Prostate gland (tissue), 2 donors: Measurements from ENCODE around the gene TRAF3.

Source experiments
- CTCF ChIP-seq, 4 experiments: fragments of 200-600 bp in 2 of 4; fragments of 450-650 bp in 2 of 4; sonication (generic) in 2 of 4; IDR thresholded peaks; 1 replicate in 3 of 4; 2 replicates in 1 of 4; pipeline ENCODE4 v1.5.1; 2016 to 2019; ENCODE audit warnings: antibody characterized with exemption in 4 of 4, mild to moderate bottlenecking in 2 of 4, moderate library complexity in 2 of 4
- POLR2A ChIP-seq: fragments of 450-650 bp; IDR thresholded peaks from one replicate; pipeline ENCODE4 v1.6.1; 2016; ENCODE audit warnings: antibody characterized with exemption, mild to moderate bottlenecking
- POLR2AphosphoS5 ChIP-seq: sonication (generic); formaldehyde crosslinking; IDR thresholded peaks from one replicate; pipeline ENCODE4 v1.6.1; 2017; ENCODE audit warnings: antibody characterized with exemption

GRCh38 chr14:102728501-102728900 is 48.7 kb upstream of the TRAF3 start:
- no peak for TF ChIP-seq POLR2A
- TF ChIP-seq CTCF (IDR thresholded peaks at IDR 0.05), result no peak
- no peak for TF ChIP-seq POLR2AphosphoS5
